ENCODE measurements around the gene NDC1.
"Not testable (repeated sequence)": the region's sequence is repeated elsewhere in the genome, so short reads cannot be mapped to it uniquely, and the experiment has no call there.

NDC1 gene

DNA sequence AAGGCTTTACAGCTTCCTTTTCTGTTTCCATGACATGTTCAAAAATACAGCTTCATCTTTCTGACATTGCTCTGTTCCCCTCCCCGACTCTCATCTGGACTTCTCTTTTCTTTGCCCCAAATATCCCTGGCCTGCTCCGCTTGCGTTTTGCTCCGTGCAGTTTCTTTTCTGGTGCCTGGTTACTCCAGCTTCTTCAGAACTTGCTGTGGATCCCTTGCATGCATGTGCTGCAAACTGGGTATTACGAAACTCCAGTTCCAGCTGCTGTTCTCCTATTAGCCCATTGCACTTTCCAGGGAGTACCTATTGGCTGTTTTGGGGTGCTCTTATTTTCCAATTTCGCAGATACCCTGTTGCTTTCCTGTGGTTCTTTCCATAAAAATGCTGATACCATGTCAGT is 9.9 kb upstream of the NDC1 start:
- FAIRE-seq (no peak), DNase-seq (ENCODE audit: insufficient read length, low spot score) (no peak)
- no peak for TF ChIP-seq POLR2A (IDR thresholded peaks at IDR 0.05; ENCODE audit: low read depth, low read length)

- DNase-seq (ENCODE audit: insufficient read length, low spot score) (no peak), FAIRE-seq (no peak)
- no peak for TF ChIP-seq POLR2A (IDR thresholded peaks at IDR 0.05; ENCODE audit: low read depth, low read length)
These were observed 4.3 kb upstream of the NDC1 start for GRCh38 chr1:53842347-53842746.

- DNase-seq (ENCODE audit: insufficient read length, low spot score) (no peak), FAIRE-seq (no peak)
- TF ChIP-seq POLR2A (IDR thresholded peaks at IDR 0.05; ENCODE audit: low read depth, low read length), result no peak
These were observed 518 bp upstream of the NDC1 start for GRCh38 chr1:53838654-53838974.

- no peak for FAIRE-seq
- no peak for DNase-seq (ENCODE audit: insufficient read length, low spot score)
- no peak for TF ChIP-seq POLR2A (IDR thresholded peaks at IDR 0.05; ENCODE audit: low read depth, low read length)
These were observed 511 bp downstream of the NDC1 start for GRCh38 chr1:53837646-53837923.

DNA sequence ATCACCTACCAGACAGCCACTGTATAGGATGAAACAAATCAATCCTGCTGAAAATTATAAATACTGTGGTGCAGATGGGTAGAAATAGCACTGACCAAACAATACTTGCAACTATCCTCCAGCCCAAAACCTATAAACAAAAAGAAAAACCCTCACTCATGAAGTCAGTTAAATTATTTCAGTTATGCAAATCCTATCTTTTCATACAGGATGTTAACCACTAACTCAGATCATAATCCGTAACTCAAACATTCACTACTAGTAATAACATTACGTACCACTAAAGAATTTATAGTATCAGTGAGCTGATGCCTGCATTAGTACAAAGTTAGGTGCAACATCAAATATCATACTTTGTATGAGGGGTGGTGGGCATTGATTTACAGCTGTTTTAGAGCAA is 2.6 kb downstream of the NDC1 start:
- no peak for DNase-seq (ENCODE audit: insufficient read length, low spot score)
- TF ChIP-seq POLR2A (IDR thresholded peaks at IDR 0.05; ENCODE audit: low read depth, low read length), result no peak
- FAIRE-seq, result no peak

- TF ChIP-seq POLR2A (IDR thresholded peaks at IDR 0.05; ENCODE audit: low read depth, low read length), result no peak
- FAIRE-seq (no peak), DNase-seq (ENCODE audit: insufficient read length, low spot score) (no peak)
These were observed 3.3 kb downstream of the NDC1 start for GRCh38 chr1:53834776-53835175.

- TF ChIP-seq POLR2A (IDR thresholded peaks at IDR 0.05; ENCODE audit: low read depth, low read length), result no peak
- DNase-seq (ENCODE audit: insufficient read length, low spot score) (no peak), FAIRE-seq (no peak)
These were observed 4.7 kb downstream of the NDC1 start for GRCh38 chr1:53833393-53833792.

GRCh38 chr1:53826367-53826766 is 11.7 kb downstream of the NDC1 start:
- FAIRE-seq (no peak), DNase-seq (ENCODE audit: insufficient read length, low spot score) (no peak)
- TF ChIP-seq POLR2A (IDR thresholded peaks at IDR 0.05; ENCODE audit: low read depth, low read length), result no peak

- DNase-seq (ENCODE audit: insufficient read length, low spot score), result no peak
- TF ChIP-seq POLR2A (IDR thresholded peaks at IDR 0.05; ENCODE audit: low read depth, low read length), result no peak
- FAIRE-seq, result no peak
These were observed 12.8 kb downstream of the NDC1 start for GRCh38 chr1:53825306-53825705.

- FAIRE-seq, result no peak
- TF ChIP-seq POLR2A (IDR thresholded peaks at IDR 0.05; ENCODE audit: low read depth, low read length), result no peak
- no peak for DNase-seq (ENCODE audit: insufficient read length, low spot score)
These were observed 15.2 kb downstream of the NDC1 start for GRCh38 chr1:53822931-53823330.

DNA sequence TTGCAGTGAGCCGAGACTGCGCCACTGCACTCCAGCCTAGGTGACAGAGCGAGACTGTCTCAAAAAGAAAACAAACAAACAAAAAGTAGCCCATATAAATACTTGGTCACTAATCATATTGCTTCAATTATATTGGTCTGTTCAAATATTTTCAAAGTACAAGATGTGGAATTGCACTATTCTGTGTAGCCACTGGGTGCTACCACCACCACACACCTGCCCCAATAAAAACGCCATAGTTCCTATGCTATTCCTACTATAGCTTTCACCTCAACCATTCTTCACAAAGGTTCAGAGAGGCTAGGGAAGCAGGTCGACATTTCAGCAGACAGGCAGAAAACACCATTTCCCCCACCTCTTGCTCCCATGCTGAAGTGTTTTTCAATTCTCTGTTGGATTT is 16.7 kb downstream of the NDC1 start:
- DNase-seq (ENCODE audit: insufficient read length, low spot score) (no peak), FAIRE-seq (no peak)
- TF ChIP-seq POLR2A (IDR thresholded peaks at IDR 0.05; ENCODE audit: low read depth, low read length), result no peak

GRCh38 chr1:53819387-53819786 is 18.7 kb downstream of the NDC1 start:
- FAIRE-seq, result no peak
- TF ChIP-seq POLR2A (IDR thresholded peaks at IDR 0.05; ENCODE audit: low read depth, low read length), result no peak
- DNase-seq (ENCODE audit: insufficient read length, low spot score), result no peak

DNA sequence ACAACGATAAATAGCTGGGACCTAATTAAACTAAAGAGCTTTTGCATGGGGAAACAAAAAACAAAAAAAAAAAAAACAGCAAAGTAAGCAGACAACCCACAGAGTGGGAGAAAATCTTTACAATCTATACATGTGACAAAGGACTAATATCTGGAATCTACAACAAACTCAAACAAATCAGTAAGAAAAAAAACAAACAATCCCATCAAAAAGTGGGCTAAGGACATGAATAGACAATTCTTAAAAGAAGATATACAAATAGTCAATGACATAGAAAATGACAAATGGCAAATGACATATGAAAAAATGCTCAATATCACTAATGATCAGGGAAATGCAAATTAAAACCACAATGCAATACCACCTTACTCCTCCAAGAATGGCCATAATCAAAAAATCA is 21.5 kb downstream of the NDC1 start:
- not testable (repeated sequence) for DNase-seq (ENCODE audit: insufficient read length, low spot score); FAIRE-seq

DNA sequence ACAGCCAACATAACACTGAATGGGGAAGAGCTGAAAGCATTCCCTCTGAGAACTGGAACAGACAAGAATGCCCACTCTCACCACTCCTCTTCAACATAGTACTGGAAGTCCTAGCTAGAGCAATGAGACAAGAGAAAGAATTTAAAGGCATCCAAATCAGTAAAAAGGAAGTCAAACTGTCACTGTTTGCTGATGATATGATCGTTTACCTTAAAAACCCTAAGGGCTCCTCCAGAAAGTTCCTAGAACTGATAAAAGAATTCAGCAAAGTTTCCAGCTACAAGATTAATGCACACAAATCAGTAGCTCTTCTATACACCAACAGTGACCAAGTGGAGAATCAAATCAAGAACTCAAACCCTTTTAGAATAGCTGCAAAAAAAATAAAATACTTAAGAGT is 22.6 kb downstream of the NDC1 start:
- not testable (repeated sequence) for DNase-seq (ENCODE audit: insufficient read length, low spot score); FAIRE-seq

DNA sequence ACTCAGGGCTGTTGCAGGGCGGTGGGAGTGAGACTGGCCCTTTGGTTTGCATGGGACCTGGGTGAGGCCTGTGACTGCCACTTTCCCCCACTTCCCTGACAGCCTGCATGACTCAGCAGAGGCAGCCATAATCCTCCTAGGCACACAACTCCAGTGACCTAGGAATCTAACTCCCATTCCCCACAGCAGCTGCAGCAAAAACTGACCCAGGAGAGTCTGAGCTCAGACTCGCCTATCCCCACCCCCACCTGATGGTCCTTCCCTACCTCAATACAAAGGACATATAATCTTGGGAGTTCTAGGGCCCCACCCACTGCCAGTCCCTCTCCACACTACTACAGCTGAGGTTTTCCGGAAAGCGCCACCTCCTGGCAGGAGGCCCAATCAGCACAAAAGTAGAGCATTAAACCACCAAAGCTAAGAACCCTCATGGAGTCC is 26.7 kb downstream of the NDC1 start:
- DNase-seq (ENCODE audit: insufficient read length, low spot score), result no peak
- peak; percentile 15 for FAIRE-seq

DNA sequence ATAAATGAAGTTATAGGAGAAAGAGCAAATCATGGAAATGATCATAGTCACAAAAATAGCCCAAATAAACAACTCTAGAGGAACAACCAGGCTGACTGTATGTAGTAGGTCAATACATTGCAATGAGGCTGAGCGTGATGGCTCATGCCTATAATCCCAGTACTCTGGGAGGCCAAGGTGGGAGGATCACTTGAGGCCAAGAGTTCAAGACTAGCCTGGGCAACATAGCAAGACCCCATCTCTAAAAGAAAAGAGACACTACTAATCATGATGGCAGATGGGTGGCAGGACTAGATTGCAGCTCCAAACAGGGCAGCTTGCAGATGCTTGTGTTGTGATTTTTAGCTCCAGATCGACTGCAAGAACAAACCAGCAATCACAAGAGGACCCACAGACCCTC is 27.6 kb downstream of the NDC1 start:
- no peak for DNase-seq (ENCODE audit: insufficient read length, low spot score)
- TF ChIP-seq POLR2A (IDR thresholded peaks at IDR 0.05; ENCODE audit: low read depth, low read length), result no peak
- FAIRE-seq, result no peak

More for the DNA sequence above, 26.7 kb downstream of the NDC1 start:
- no peak for TF ChIP-seq POLR2A (IDR thresholded peaks at IDR 0.05; ENCODE audit: low read depth, low read length)

GRCh38 chr1:53810007-53810406 is 28.1 kb downstream of the NDC1 start:
- DNase-seq (ENCODE audit: insufficient read length, low spot score), result no peak
- no peak for TF ChIP-seq POLR2A (IDR thresholded peaks at IDR 0.05; ENCODE audit: low read depth, low read length)
- FAIRE-seq, result no peak

Data from H54 (cell line).